HCT116 (cell line): Measurements from ENCODE around the gene WNT1. TPM values are rescaled to one million over a fixed set of nuclear protein-coding genes. Genes with fewer than 3 reads are reported as not detected.

ENCODE experiments used
- ATAC-seq: fragments of 200-7000 bp; cut with Tn5 transposase; 2 replicates; pipeline ENCODE4 v1.9.1; 2020; ENCODE audit warnings: mild to moderate bottlenecking, moderate library complexity
- BruUV-seq: library from RNA; stranded (reverse); fragments of 400-500 nt; replicated peaks from 2 replicates; lab custom pipeline; 2021; lab: Mats Ljungman, UMichigan
- CTCF ChIA-PET: fragments of 300-600 bp; sonication (Branson Sonifier 250); formaldehyde crosslinking; loops from one replicate; lab custom pipeline; 2021; ENCODE audit warnings: antibody characterized with exemption; lab: Charles Lee
- POLR2A ChIA-PET: fragments of 300-600, 350-600 bp; sonication (Branson Sonifier 250); formaldehyde crosslinking; loops from one replicate; lab custom pipeline; 2021; ENCODE audit warnings: antibody characterized with exemption; lab: Charles Lee
- RAD21 ChIA-PET, 2 experiments: fragments of 300-600 bp; sonication (Branson Sonifier 250); formaldehyde crosslinking; loops; one replicate each; lab custom pipeline; 2023; ENCODE audit warnings: low total read pairs in 2 of 2; ENCODE audit not compliant: uncharacterized antibody in 2 of 2, unreplicated experiment in 2 of 2, low non-redundant PET in 1 of 2; lab: Charles Lee
- DNase-seq: peaks from one replicate; pipeline ENCODE4 v3.0.0-alpha.2; 2010; ENCODE audit warnings: low read depth, low spot score
- H2AFZ ChIP-seq: fragments of 200-600 bp; shearing (Covaris generic), sonication (generic); 2 replicates; pipeline ENCODE4 v1.6.1; 2017; ENCODE audit warnings: low read depth, mixed run types, mixed read lengths, antibody characterized with exemption, low read length; ENCODE audit not compliant: poor library complexity, severe bottlenecking
- H3K27ac ChIP-seq: 2 replicates; pipeline ENCODE4 v1.5.1; 2012; ENCODE audit warnings: low read depth, low read length
- H3K27me3 ChIP-seq: fragments of 200-600 bp; sonication (generic); 2 replicates; pipeline ENCODE4 v1.6.1; 2016; ENCODE audit warnings: mixed run types, low read length, mixed read lengths; ENCODE audit not compliant: insufficient read depth
- H3K36me3 ChIP-seq, 2 experiments: fragments of 200-500 bp in 1 of 2; fragments of 200-600 bp in 1 of 2; sonication (Bioruptor generic) in 1 of 2; sonication (generic) in 1 of 2; 2 replicates each; pipeline versions ENCODE4 v1.5.1 to v1.6.1; 2014 to 2016; ENCODE audit warnings: low read length in 2 of 2, inconsistent platforms in 1 of 2, mixed read lengths in 1 of 2, mixed run types in 1 of 2; ENCODE audit not compliant: insufficient read depth in 2 of 2, control insufficient read depth in 1 of 2
- H3K4me1 ChIP-seq, 2 experiments: fragments of 200-600 bp in 1 of 2; sonication (generic) in 1 of 2; 2 replicates each; pipeline versions ENCODE4 v1.5.1 to v1.6.1; 2012 to 2017; ENCODE audit warnings: low read length in 2 of 2, inconsistent platforms in 1 of 2, mild to moderate bottlenecking in 1 of 2, mixed read lengths in 1 of 2, mixed run types in 1 of 2, moderate library complexity in 1 of 2; ENCODE audit not compliant: insufficient read depth in 2 of 2, control insufficient read depth in 1 of 2
- H3K4me2 ChIP-seq: fragments of 200-600 bp; sonication (generic); 2 replicates; pipeline ENCODE4 v1.6.1; 2017; ENCODE audit warnings: mixed run types, low read length, mixed read lengths
- H3K4me3 ChIP-seq, 2 experiments: fragments of 200-600 bp in 1 of 2; sonication (generic) in 1 of 2; replicated peaks in 1 of 2; 2 replicates each; pipeline ENCODE4 v1.5.1; 2011 to 2016; ENCODE audit warnings: low read length in 2 of 2, control low read depth in 1 of 2, low read depth in 1 of 2, mild to moderate bottlenecking in 1 of 2, mixed read lengths in 1 of 2, mixed run types in 1 of 2
- H3K79me2 ChIP-seq: fragments of 200-600 bp; sonication (generic); 2 replicates; pipeline ENCODE4 v1.6.1; 2017; ENCODE audit warnings: mild to moderate bottlenecking, mixed run types, low read length, moderate library complexity, mixed read lengths; ENCODE audit not compliant: insufficient read depth
- H3K9ac ChIP-seq: fragments of 200-600 bp; sonication (generic); 2 replicates; pipeline ENCODE4 v1.6.1; 2016; ENCODE audit warnings: low read length, mixed read lengths
- H3K9me2 ChIP-seq: fragments of 200-600 bp; sonication (generic), shearing (Covaris generic); 2 replicates; pipeline ENCODE4 v1.6.1; 2017; ENCODE audit warnings: mixed run types, mild to moderate bottlenecking, moderate library complexity; ENCODE audit not compliant: insufficient read depth
- H3K9me3 ChIP-seq, 2 experiments: fragments of 200-500 bp in 1 of 2; fragments of 200-600 bp in 1 of 2; sonication (Bioruptor generic) in 1 of 2; sonication (generic) in 1 of 2; 2 replicates each; pipeline ENCODE4 v1.6.1; 2014 to 2017; ENCODE audit warnings: low read length in 2 of 2, mixed read lengths in 2 of 2, inconsistent platforms in 1 of 2, low read depth in 1 of 2, mild to moderate bottlenecking in 1 of 2, mixed run types in 1 of 2, moderate library complexity in 1 of 2; ENCODE audit not compliant: control insufficient read depth in 1 of 2, insufficient read depth in 1 of 2
- H4K20me1 ChIP-seq: fragments of 200-600 bp; sonication (generic), shearing (Covaris generic); 2 replicates; pipeline ENCODE4 v1.6.1; 2017; ENCODE audit warnings: mixed run types, mild to moderate bottlenecking, moderate library complexity; ENCODE audit not compliant: insufficient read depth
- ATF3 ChIP-seq: IDR thresholded peaks from 2 replicates; pipeline ENCODE4 v1.6.1; 2012
- EGR1 ChIP-seq: IDR thresholded peaks from 2 replicates; pipeline ENCODE4 v1.6.1; 2012; ENCODE audit warnings: low read depth
- ELF1 ChIP-seq: IDR thresholded peaks from 2 replicates; pipeline ENCODE4 v1.6.1; 2012; ENCODE audit warnings: low read depth, borderline replicate concordance
- MAX ChIP-seq: IDR thresholded peaks from 2 replicates; pipeline ENCODE4 v1.6.1; 2012
- POLR2A ChIP-seq: IDR thresholded peaks from 2 replicates; pipeline ENCODE4 v1.7.0; 2011; ENCODE audit warnings: borderline replicate concordance; ENCODE audit not compliant: insufficient read depth, insufficient read length; ENCODE audit errors: extremely low read depth
- POLR2AphosphoS5 ChIP-seq: IDR thresholded peaks from 2 replicates; pipeline ENCODE4 v1.6.1; 2011; ENCODE audit warnings: mild to moderate bottlenecking, low read depth, low read length, moderate library complexity
- SIN3A ChIP-seq: IDR thresholded peaks from 2 replicates; pipeline ENCODE4 v1.6.1; 2012; ENCODE audit warnings: low read depth
- SRF ChIP-seq: IDR thresholded peaks from 2 replicates; pipeline ENCODE4 v1.6.1; 2012; ENCODE audit warnings: low read depth
- YY1 ChIP-seq: IDR thresholded peaks from 2 replicates; pipeline ENCODE4 v1.6.1; 2011; ENCODE audit warnings: low read length, low read depth, moderate library complexity, mild to moderate bottlenecking; ENCODE audit not compliant: insufficient replicate concordance; ENCODE audit errors: extremely low read depth
- ZFX ChIP-seq: fragments of 450-650 bp; IDR thresholded peaks from 2 replicates; pipeline ENCODE4 v1.6.1; 2017
- intact Hi-C: fragments of 100-400 bp; cut with micrococcal nuclease; formaldehyde crosslinking; loops from 2 replicates; pipeline ENCODE4 v1.10.0; 2022
- total RNA-seq: library from RNA; stranded (reverse); gene quantifications from one replicate; pipeline ENCODE4 v1.2.1, GENCODE V29; 2021; ENCODE audit not compliant: unreplicated experiment

WNT1 gene
- total RNA-seq, 1 experiment from 2014 or later: not detected

GRCh38 chr12:48999371-49000131 is 21.4 kb downstream of the WNT1 start, which contains the start of gene DDN:
Gene DDN, minus strand, starts transcription at chr12:48999375. Its CDS starts 88 bp downstream, at chr12:48999287.
- no peak within 1 kb of the TSS for H2AFZ ChIP-seq
- intact Hi-C loops: no loop called here
- H3K79me2 ChIP-seq: peaks cover 21% of the 10 kb centered on the region; the same call in 1 of the 2 replicates
- TF ChIP-seq EGR1: 0 out of 2 replicates have a peak, but pooled peaks have one; percentile 36
- TF ChIP-seq SIN3A: no peak
- TF ChIP-seq ZFX: no peak
- TF ChIP-seq POLR2A: peak; percentile 42
- TF ChIP-seq SRF: no peak
- no peak for TF ChIP-seq ATF3
- TF ChIP-seq MAX: peak; percentile 78
- TF ChIP-seq ELF1: no peak
- no peak for TF ChIP-seq YY1
- peak; percentile 48 for TF ChIP-seq POLR2AphosphoS5
- H4K20me1 ChIP-seq: no peaks in the 10 kb centered on the region
- TSS peak; percentile 37 for BruUV-seq
- peak within 1 kb of the TSS; percentile 71 to 79 for H3K4me3 ChIP-seq
- peak within 1 kb of the TSS; percentile 98 for H3K4me2 ChIP-seq
- ChIA-PET CTCF (interaction anchor here (0.7 to 3.0 kb wide), 5 partner anchors 11 to 146 kb away, joined by 3 to 35 read pairs (median 5); partner anchors contain the start of gene PRKAG1), POLR2A (interaction anchor here (2.0 kb wide), 1 partner anchor 18 kb away, joined by 7 read pairs; no protein-coding TSS in a partner anchor), RAD21 (no interaction called here)
- no peaks in the 10 kb centered on the region for H3K9me3 ChIP-seq
- no peaks in the 10 kb centered on the region for H3K9me2 ChIP-seq
- peak within 1 kb of the TSS; percentile 84 for H3K27ac ChIP-seq
- ATAC-seq (peak; percentile 65), DNase-seq (peak; percentile 45)
- H3K4me1 ChIP-seq: peaks cover 14 to 48% of the 10 kb centered on the region in 2 experiments
- no peaks in the 10 kb centered on the region for H3K27me3 ChIP-seq
- peak within 1 kb of the TSS; percentile 80 for H3K9ac ChIP-seq
- H3K36me3 ChIP-seq: peaks cover 5 to 16% of the 10 kb centered on the region in 2 experiments; a peak in 2 of 4 replicates
